Subcutaneous abdominal adipose tissue (tissue), 5 donors: ENCODE data around the gene CLCA1.

Source experiments
- H3K27ac ChIP-seq: one replicate; pipeline ENCODE4 v1.7.0; 2013; ENCODE audit warnings: low read depth, mild to moderate bottlenecking, inconsistent platforms, low read length, moderate library complexity
- H3K27me3 ChIP-seq, 5 donors: one replicate each; pipeline ENCODE4 v1.7.0; 2013; ENCODE audit warnings: low read length in 5 of 5, inconsistent platforms in 1 of 5; ENCODE audit not compliant: control insufficient read depth in 5 of 5, insufficient read depth in 4 of 5
- H3K36me3 ChIP-seq, 5 donors: one replicate each; pipeline ENCODE4 v1.7.0; 2013; ENCODE audit warnings: low read length in 5 of 5; ENCODE audit not compliant: control insufficient read depth in 5 of 5, insufficient read depth in 5 of 5
- H3K4me1 ChIP-seq, 5 donors: one replicate each; pipeline ENCODE4 v1.7.0; 2013; ENCODE audit warnings: low read length in 5 of 5, mild to moderate bottlenecking in 3 of 5, moderate library complexity in 1 of 5; ENCODE audit not compliant: control insufficient read depth in 5 of 5, insufficient read depth in 5 of 5
- H3K4me3 ChIP-seq, 5 donors: one replicate each; pipeline ENCODE4 v1.7.0; 2013; ENCODE audit warnings: low read length in 5 of 5, low read depth in 1 of 5
- H3K9ac ChIP-seq, 5 donors: one replicate each; pipeline ENCODE4 v1.7.0; 2013; ENCODE audit warnings: low read length in 5 of 5, mild to moderate bottlenecking in 4 of 5, moderate library complexity in 3 of 5
- H3K9me3 ChIP-seq, 5 donors: one replicate each; pipeline ENCODE4 v1.7.0; 2013; ENCODE audit warnings: low read length in 5 of 5; ENCODE audit not compliant: control insufficient read depth in 5 of 5
- donor health status: healthy.
- donor health status: healthy.
- donor health status: healthy.
- donor health status: healthy.
- donor health status: healthy.

Gene CLCA1

DNA sequence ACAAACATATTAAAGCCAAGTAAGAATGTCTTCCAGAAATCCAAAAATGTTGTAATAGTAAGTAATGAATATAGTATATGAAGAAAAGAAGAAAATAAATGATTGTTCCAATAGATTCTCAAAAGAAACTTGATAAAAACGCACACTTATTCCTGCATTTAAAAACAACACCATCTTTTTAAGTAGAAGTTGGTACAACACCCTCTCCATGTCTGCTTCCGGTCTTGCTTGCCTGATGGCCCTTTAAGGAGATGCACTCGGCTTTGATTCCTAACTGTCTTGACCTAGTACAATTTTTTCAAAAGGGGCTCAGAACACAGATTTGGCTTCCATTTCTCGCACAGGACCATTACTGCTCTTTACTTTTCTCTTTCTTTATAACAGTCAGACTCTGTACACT, 9.0 kb downstream of the CLCA1 start:
- Histone ChIP-seq H3K9me3 (no peaks in the 10 kb centered on the region), H3K27me3 (no peaks in the 10 kb centered on the region)

DNA sequence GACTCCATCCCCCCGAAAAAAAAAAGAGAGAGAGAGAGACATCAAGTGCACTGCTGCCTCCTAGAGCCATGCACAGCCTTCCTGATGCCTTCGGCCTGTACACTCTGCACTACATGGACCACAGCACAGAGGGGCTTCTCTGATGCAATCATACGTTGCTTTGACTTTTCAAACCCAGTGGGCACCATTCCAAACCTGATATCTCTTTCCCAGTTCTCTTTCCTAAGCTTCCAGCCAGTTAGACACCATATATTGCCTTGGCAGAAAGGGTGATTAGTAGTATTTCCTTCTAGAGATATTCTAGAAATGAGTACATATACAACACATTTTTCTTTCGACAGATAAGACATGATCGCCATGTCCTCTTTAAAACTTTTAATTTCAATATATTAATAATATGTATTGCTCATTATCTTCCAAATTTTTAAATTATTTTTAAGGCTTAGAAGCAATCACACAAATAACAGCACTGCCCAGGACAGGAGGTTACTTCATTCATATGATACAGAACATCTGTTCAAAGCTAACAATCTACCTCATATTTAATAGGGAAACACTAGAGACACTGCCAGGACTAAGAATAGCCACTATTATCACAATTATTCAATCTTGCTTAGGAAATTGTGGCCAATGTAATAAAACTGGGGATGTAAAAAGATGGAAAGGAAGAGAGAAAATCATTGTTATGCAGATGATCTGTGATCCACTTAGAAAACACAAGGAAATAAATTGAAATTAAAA, 9.9 kb downstream of the CLCA1 start:
- no peak overlapping the region for H3K27ac ChIP-seq
- H3K9me3 ChIP-seq, result no peaks in the 10 kb centered on the region
- no peak overlapping the region for H3K9ac ChIP-seq
- no peaks in the 10 kb centered on the region for H3K36me3 ChIP-seq
- H3K4me3 ChIP-seq, result no peak overlapping the region
- no peaks in the 10 kb centered on the region for H3K27me3 ChIP-seq
- peaks cover 0 to 11% (median 2%) of the 10 kb centered on the region in 5 donors for H3K4me1 ChIP-seq

More for the DNA sequence above, 9.0 kb downstream of the CLCA1 start:
- Histone ChIP-seq H3K27ac (peak overlapping the region; percentile 37), H3K9ac (no peak overlapping the region), H3K36me3 (no peaks in the 10 kb centered on the region), H3K4me3 (peak overlapping the region in 1 of 5 donors; percentile 11), H3K4me1 (peaks cover 0 to 11% (median 2%) of the 10 kb centered on the region in 5 donors)

DNA sequence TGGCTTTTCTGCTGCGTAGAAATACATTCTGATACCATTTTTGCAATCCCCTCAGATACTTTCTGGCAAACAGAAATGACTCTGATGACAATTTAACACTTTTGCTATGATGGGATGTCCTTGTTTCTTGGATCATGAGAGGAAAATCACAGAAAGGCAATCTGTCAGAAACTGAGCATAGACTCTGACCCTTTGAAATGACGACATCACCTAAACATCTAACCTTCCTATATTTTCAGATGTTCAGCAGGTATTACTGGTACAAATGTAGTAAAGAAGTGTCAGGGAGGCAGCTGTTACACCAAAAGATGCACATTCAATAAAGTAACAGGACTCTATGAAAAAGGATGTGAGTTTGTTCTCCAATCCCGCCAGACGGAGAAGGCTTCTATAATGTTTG, 13.2 kb downstream of the CLCA1 start:
- H3K27ac ChIP-seq, result no peak overlapping the region
- H3K27me3 ChIP-seq, result no peaks in the 10 kb centered on the region
- no peaks in the 10 kb centered on the region for H3K36me3 ChIP-seq

DNA sequence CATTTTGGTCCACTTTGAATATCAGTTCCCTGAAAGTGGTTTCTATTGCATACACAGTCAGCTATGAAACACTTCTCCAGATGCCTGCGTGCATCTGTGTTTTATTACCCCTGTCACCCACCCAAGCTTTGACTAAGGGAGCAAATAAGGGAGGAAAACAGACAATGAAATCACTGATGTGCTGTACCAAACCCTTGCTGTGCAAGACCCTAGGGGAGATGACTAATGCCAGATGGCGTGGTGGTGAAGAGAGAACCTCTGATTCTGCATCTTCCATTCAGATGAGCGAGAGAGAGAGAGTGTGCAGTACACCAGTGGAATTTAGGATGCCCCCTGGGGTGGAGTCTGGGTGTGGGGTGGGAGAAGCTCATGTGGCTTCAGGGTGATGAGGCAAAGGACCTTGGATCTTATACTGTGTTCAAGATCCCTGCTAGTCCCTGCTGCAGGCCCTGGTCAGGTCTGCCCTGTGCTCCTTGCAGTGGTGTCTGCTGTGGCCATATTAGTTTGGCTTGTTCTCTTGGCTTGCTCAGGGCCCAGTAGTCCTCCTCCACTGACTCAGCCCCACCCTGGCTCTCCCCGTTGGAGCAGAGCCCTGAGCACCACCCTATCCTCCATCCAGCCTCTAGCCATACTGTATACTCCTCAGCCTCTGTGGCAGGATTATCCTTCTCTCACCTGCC, 18.5 kb downstream of the CLCA1 start:
- Histone ChIP-seq H3K4me1 (peaks cover 0 to 9% (median 0%) of the 10 kb centered on the region in 5 donors), H3K36me3 (no peaks in the 10 kb centered on the region), H3K9me3 (no peaks in the 10 kb centered on the region), H3K4me3 (no peak overlapping the region), H3K27me3 (no peaks in the 10 kb centered on the region), H3K27ac (peak overlapping the region; percentile 55), H3K9ac (no peak overlapping the region)

More for the DNA sequence above, 13.2 kb downstream of the CLCA1 start:
- Histone ChIP-seq H3K4me1 (peaks cover 2 to 9% (median 6%) of the 10 kb centered on the region in 5 donors), H3K4me3 (no peak overlapping the region), H3K9me3 (no peaks in the 10 kb centered on the region), H3K9ac (no peak overlapping the region)

DNA sequence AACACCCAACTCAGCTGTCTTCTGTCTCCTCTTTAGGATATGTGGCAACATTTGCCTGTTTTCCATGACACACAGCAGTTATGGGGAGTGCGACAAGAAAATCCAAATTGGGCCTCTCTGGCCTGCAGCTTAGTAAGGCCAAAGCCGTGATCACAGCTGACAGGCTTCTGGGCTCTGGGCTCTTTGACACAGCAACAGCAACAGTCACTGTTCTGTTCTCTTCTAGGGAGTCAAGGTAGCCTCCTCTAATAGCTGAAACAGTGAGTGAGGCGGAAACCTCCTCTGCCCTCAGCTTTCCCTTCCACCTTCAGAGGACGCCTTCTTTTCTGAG, 19.0 kb downstream of the CLCA1 start:
- H3K9ac ChIP-seq, result no peak overlapping the region
- no peaks in the 10 kb centered on the region for H3K9me3 ChIP-seq
- no peaks in the 10 kb centered on the region for H3K27me3 ChIP-seq
- peaks cover 0 to 9% (median 0%) of the 10 kb centered on the region in 5 donors for H3K4me1 ChIP-seq
- no peak overlapping the region for H3K4me3 ChIP-seq
- H3K36me3 ChIP-seq, result no peaks in the 10 kb centered on the region
- peak overlapping the region; percentile 55 for H3K27ac ChIP-seq

DNA sequence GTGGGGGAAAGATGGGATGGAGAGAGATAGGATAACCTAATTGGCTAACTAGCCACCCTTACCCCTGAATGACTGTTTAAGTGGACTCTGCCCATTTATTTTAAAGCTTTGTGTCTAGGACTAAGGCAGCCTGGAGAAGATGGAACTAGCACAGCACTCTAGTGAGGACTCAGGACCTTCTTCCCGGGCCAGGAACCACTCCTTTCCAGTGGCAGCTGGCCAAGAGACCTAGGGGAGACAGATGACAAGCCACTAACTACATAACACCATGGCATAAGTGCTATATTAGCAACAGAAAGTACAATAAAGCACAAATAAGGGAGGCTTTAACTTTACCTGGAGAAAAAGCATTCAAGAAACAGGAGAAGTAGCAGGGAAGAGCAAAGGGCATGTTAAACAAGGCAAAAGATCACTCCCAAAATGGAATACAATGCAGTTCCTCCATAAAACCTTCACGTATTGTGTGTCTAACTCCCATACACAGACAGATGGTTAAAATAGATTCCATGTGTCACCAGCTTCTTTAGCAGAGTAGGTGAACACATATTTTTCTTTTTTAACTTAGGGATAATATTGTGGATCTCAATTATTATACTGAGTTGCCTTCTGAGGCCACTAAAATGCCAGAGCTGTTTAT, 20.6 kb downstream of the CLCA1 start:
- H3K4me3 ChIP-seq, result no peak overlapping the region
- H3K27ac ChIP-seq, result no peak overlapping the region
- H3K27me3 ChIP-seq, result no peaks in the 10 kb centered on the region
- no peaks in the 10 kb centered on the region for H3K9me3 ChIP-seq
- H3K9ac ChIP-seq, result no peak overlapping the region
- H3K36me3 ChIP-seq, result no peaks in the 10 kb centered on the region
- H3K4me1 ChIP-seq, result peaks cover 0 to 9% (median 0%) of the 10 kb centered on the region in 5 donors

DNA sequence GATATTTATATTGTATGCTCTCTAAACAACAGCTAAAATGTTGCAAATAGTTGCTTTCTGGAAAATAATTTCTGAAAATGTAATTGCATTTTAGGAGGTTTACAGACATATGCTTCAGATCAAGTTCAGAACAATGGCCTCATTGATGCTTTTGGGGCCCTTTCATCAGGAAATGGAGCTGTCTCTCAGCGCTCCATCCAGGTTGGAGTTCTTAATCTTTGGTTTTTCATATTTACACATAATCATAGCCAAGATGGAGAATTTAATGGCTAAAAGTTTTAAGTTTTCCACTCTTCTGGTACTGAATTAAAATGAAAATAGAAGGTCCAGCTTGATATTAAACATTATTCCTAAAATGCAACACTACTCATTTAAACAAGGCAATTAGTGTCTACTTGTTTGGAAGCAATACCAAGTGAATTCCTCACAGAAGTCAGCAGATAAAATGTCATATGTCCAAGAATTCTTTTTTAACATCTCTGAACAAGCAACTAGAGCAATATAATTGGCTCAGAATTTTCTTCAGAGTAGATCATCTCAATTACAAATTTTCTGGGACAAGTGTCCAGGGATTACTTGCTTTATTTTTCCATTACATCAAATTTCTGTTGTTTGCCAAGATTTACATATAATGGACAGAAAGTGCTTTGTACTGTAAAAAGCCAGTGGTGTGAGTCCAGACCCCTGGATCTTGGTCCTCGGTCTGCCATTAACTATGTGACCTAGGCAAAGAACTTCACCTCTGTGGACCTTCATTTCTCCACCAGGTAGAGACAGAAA, 22.6 kb downstream of the CLCA1 start:
- peaks cover 0 to 2% (median 0%) of the 10 kb centered on the region in 5 donors for H3K27me3 ChIP-seq
- no peak overlapping the region for H3K9ac ChIP-seq
- no peaks in the 10 kb centered on the region for H3K9me3 ChIP-seq
- no peak overlapping the region for H3K27ac ChIP-seq
- H3K4me1 ChIP-seq, result peaks cover 0 to 8% (median 0%) of the 10 kb centered on the region in 5 donors
- no peak overlapping the region for H3K4me3 ChIP-seq
- H3K36me3 ChIP-seq, result no peaks in the 10 kb centered on the region

DNA sequence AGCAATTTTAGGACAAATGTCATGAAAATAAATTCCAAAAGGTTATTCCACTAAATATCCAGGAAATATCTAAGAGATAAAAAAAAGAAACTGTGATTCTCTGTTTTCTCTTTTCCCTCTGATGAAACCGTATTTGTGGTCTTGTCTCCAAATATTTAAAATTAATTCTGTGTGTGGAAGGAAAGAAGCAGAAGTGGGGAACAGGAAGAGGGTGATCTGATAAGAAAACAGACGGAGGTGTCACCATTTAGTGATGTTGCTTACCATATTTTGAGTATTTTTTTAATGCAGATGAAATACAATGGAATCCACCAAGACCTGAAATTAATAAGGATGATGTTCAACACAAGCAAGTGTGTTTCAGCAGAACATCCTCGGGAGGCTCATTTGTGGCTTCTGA, 29.6 kb downstream of the CLCA1 start:
- Histone ChIP-seq H3K4me3 (no peak overlapping the region), H3K36me3 (no peaks in the 10 kb centered on the region), H3K9ac (no peak overlapping the region), H3K27me3 (peaks cover 0 to 2% (median 0%) of the 10 kb centered on the region in 5 donors), H3K27ac (no peak overlapping the region), H3K4me1 (peaks cover 0 to 8% (median 2%) of the 10 kb centered on the region in 5 donors), H3K9me3 (no peaks in the 10 kb centered on the region)

DNA sequence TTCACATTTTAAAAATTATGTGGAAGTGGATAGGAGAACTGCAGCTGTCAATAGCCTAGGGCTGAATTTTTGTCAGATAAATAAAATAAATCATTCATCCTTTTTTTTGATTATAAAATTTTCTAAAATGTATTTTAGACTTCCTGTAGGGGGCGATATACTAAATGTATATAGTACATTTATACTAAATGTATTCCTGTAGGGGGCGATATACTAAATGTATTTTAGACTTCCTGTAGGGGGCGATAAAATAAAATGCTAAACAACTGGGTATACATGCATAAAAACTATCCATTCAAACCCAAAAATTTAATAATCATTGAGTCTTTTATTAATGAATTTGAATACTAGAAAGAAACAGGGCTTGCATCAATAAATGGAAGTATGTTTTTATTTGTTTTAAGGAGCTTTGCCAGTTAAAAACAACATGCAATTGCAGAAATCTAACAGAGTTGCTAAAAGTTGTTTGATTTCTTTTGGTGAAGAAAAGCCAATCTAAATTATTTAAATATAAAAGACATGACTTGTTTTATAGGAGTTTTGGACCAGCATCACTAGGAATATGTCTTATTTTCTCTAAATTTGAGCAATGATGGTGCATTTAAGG, 31.4 kb downstream of the CLCA1 start:
- no peak overlapping the region for H3K27ac ChIP-seq
- H3K9ac ChIP-seq, result no peak overlapping the region
- no peaks in the 10 kb centered on the region for H3K9me3 ChIP-seq
- no peak overlapping the region for H3K4me3 ChIP-seq
- no peaks in the 10 kb centered on the region for H3K36me3 ChIP-seq
- H3K27me3 ChIP-seq, result peaks cover 0 to 2% (median 0%) of the 10 kb centered on the region in 5 donors
- H3K4me1 ChIP-seq, result peaks cover 0 to 14% (median 5%) of the 10 kb centered on the region in 5 donors
